Transverse colon (tissue), 4 donors: ENCODE data around the gene HSPG2. TPM values are rescaled to one million over a fixed set of nuclear protein-coding genes. Genes with fewer than 3 reads are reported as not detected.

Experiments
- DNase-seq: peaks from one replicate; pipeline ENCODE4 v3.0.0-alpha.2; 2019
- H3K27ac ChIP-seq, 4 donors: fragments of 200-600 bp; sonication (generic); 2 replicates each; pipeline ENCODE4 v1.5.1; 2016 to 2018; ENCODE audit warnings: inconsistent platforms in 4 of 4
- H3K27me3 ChIP-seq: fragments of 200-600 bp; sonication (generic); 2 replicates; pipeline ENCODE4 v1.5.1; 2017; ENCODE audit warnings: inconsistent platforms
- H3K36me3 ChIP-seq, 4 donors: fragments of 200-600 bp; sonication (generic); 2 replicates each; pipeline ENCODE4 v1.5.1; 2017 to 2019; ENCODE audit warnings: inconsistent platforms in 4 of 4
- H3K4me1 ChIP-seq, 4 donors: fragments of 200-600 bp; sonication (generic); 2 replicates each; pipeline ENCODE4 v1.5.1; 2017 to 2020; ENCODE audit warnings: inconsistent platforms in 4 of 4
- H3K4me3 ChIP-seq, 4 donors: fragments of 200-600 bp; sonication (generic); 1 replicate in 1 of 4; 2 replicates in 3 of 4; pipeline versions ENCODE4 v1.5.1 to v1.6.1; 2017 to 2019; ENCODE audit warnings: inconsistent platforms in 4 of 4
- H3K9me3 ChIP-seq, 2 donors: fragments of 200-600 bp; sonication (generic); 2 replicates each; pipeline ENCODE4 v1.5.1; 2017 to 2019; ENCODE audit warnings: inconsistent platforms in 2 of 2
- CTCF ChIP-seq, 5 experiments: fragments of 200-600 bp in 3 of 5; fragments of 450-650 bp in 2 of 5; sonication (generic) in 3 of 5; IDR thresholded peaks; 1 replicate in 2 of 5; 2 replicates in 3 of 5; pipeline ENCODE4 v1.5.1; 2016 to 2017; ENCODE audit warnings: antibody characterized with exemption in 5 of 5, inconsistent platforms in 3 of 5, mild to moderate bottlenecking in 2 of 5, moderate library complexity in 1 of 5
- EP300 ChIP-seq: sonication (generic); formaldehyde crosslinking; IDR thresholded peaks from one replicate; pipeline ENCODE4 v1.6.1; 2017; ENCODE audit warnings: antibody characterized with exemption, low read depth
- POLR2A ChIP-seq: fragments of 450-650 bp; IDR thresholded peaks from one replicate; pipeline ENCODE4 v1.6.1; 2016; ENCODE audit warnings: antibody characterized with exemption, mild to moderate bottlenecking, moderate library complexity
- POLR2AphosphoS5 ChIP-seq, 3 donors: sonication (generic); formaldehyde crosslinking; IDR thresholded peaks; one replicate each; pipeline ENCODE4 v1.6.1; 2016; ENCODE audit warnings: antibody characterized with exemption in 3 of 3
- WGBS, 2 donors: methylation state at CpG; one replicate each; pipeline ENCODE4 v1.1.5; 2018; ENCODE audit warnings: low coverage in 1 of 2; 5-methylcytosine and 5-hydroxymethylcytosine counted together
- in situ Hi-C, 4 donors: fragments of 200-750 bp; cut with MboI; loops; one replicate each; pipeline versions ENCODE4 v1.15.0 to v1.15.1; 2017; ENCODE audit warnings: low sequenced_read_pairs in 3 of 4, low pct_ligation_motif_present in 1 of 4, low pct_unique_long_range_greater_than_20kb in 1 of 4
- intact Hi-C: fragments of 100-400 bp; cut with DNase I; formaldehyde crosslinking; loops from one replicate; pipeline ENCODE4 v1.15.1; 2023; ENCODE audit warnings: low total_unique reads
- total RNA-seq, 4 donors: library from RNA; depleted of rRNA; stranded (reverse); fragments of >200 nt; gene quantifications; one replicate each; pipeline ENCODE4 v1.1.0, GENCODE V29; 2016

The HSPG2 gene
- total RNA-seq, 4 donors from 2014 or later, result 107 to 343 (median 228) TPM

DNA sequence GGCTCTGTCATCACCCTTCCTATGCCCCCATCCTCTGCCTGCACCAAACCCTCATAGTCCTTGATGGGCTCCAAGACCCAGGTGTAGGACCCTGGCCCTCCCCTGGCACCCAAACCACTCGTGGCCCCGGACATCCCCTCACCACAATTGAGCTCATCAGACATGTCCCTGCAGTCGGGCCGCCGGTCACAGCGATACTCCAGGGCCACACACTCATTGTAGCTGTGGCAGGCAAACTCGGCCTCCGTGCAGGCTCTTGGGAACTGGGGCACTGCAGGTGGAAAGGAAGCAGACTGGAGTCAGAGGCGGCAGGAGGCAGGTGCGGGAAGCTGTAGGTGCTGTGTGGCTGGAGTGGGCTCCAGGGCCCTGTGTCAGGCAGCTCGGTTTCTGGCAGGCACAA lies 49.3 kb downstream of the HSPG2 start:
- Histone ChIP-seq H3K4me3 (no peak overlapping the region), H3K36me3 (peaks cover 0 to 24% (median 8%) of the 10 kb centered on the region in 4 donors), H3K27me3 (no peaks in the 10 kb centered on the region), H3K27ac (no peak overlapping the region), H3K9me3 (no peaks in the 10 kb centered on the region), H3K4me1 (no peaks in the 10 kb centered on the region)
- no peak for TF ChIP-seq EP300
- no peak for TF ChIP-seq CTCF (IDR thresholded peaks at IDR 0.05)
- TF ChIP-seq POLR2A, result no peak
- no peak for TF ChIP-seq POLR2AphosphoS5 (IDR thresholded peaks at IDR 0.05)
- WGBS, 2 donors, result 90 to 100% methylated on average over 1 to 11 of the region's 11 CpGs
- intact Hi-C loops (no loop called here), in situ Hi-C loops (no loop called here)
- no peak for DNase-seq

GRCh38 chr1:21887216-21887736 lies 49.8 kb downstream of the HSPG2 start:
- no peak overlapping the region for H3K4me3 ChIP-seq
- H3K4me1 ChIP-seq, result no peaks in the 10 kb centered on the region
- H3K27ac ChIP-seq, result no peak overlapping the region
- no peak for TF ChIP-seq EP300
- TF ChIP-seq POLR2AphosphoS5 (IDR thresholded peaks at IDR 0.05), result no peak
- no peak for TF ChIP-seq POLR2A
- no peak for TF ChIP-seq CTCF (IDR thresholded peaks at IDR 0.05)
- WGBS, 2 donors, result 90% methylated on average over 25 of the region's 26 CpGs; no CpG with 5 or more reads in 1 of the 2 donors
- no peaks in the 10 kb centered on the region for H3K9me3 ChIP-seq
- H3K27me3 ChIP-seq, result no peaks in the 10 kb centered on the region
- peaks cover 0 to 24% (median 8%) of the 10 kb centered on the region in 4 donors for H3K36me3 ChIP-seq
- DNase-seq, result no peak
- intact Hi-C loops (no loop called here), in situ Hi-C loops (no loop called here)

DNA sequence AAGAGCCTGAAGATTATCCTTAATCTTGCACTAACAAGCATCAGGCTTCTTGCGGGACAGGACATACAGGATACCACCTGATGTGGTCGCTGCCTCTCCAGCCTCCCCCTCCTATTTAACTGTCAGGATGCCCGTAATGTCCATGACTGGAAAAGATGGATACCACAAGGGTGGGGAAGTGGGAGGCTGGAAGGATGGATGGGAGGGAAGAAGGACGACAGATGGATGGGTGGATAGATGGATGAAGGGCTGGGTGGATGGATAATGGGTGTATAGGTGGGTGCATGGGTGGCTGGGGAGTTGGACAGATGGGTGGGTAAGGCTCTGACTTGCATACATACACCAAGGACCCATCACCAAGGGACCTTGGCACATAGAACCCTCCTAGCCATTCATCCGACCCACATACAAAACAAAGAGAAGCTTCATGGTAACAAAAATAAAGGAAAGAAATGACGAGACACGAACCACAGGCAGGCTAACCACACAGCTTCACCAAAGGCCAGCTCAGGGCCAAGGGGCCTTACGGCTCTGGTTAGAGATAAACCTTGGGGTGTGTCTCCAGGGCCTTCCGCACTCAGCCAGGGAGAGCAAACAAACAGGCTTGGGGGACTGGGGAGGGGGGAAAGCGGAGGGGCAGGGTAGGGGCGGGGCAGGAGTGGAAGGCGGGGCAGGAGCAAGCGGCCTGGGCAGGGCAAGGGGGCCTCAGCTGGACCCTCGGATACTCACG lies 50.5 kb downstream of the HSPG2 start:
- no peaks in the 10 kb centered on the region for H3K27me3 ChIP-seq
- TF ChIP-seq POLR2AphosphoS5 (IDR thresholded peaks at IDR 0.05), result no peak
- TF ChIP-seq POLR2A, result no peak
- TF ChIP-seq EP300, result no peak
- TF ChIP-seq CTCF (IDR thresholded peaks at IDR 0.05), result no peak
- H3K4me1 ChIP-seq, result no peaks in the 10 kb centered on the region
- 46 to 54% methylated on average over 6 to 14 of the region's 15 CpGs for WGBS, 2 donors
- no peak for DNase-seq
- no peaks in the 10 kb centered on the region for H3K9me3 ChIP-seq
- H3K36me3 ChIP-seq, result peaks cover 0 to 24% (median 8%) of the 10 kb centered on the region in 4 donors
- H3K27ac ChIP-seq, result no peak overlapping the region
- intact Hi-C loops (no loop called here), in situ Hi-C loops (no loop called here)
- no peak overlapping the region for H3K4me3 ChIP-seq

DNA sequence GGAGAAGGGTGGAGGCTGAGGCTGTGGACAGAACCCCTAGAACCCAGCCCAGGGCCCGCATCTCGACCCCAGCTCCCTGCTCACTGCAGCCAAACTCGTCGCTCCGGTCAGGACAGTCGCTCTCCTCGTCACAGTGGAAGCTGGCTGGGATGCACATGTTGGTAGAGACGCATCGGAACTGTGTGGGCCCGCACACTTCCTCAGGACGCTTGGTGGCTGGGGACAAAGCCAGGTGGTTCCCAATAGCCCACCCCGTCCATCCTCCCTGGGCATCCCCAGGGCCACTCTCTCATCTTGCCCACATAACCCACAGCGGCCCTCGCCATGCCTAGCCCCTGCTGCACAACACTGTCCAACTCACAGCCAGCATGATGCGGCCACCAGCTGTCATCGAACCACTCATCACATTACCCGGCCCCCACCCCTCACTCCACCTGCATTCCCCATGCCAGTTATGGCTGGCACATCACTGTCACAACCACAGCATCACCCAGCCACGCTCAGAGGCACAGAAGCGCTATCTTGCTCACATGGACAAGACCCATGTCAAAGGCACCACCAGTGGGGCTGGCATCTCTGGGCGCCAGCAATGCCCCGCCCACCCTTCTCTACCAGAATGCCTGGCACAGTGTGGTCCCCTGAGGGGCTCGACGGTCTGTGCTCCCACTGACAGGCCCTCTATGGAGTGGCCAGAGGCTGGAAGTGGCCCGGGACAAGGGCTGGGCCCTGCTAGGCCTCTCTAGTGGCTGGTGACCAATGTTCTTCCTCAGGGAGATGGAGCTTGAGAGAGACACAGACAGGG lies 51.7 kb downstream of the HSPG2 start:
- no peaks in the 10 kb centered on the region for H3K4me1 ChIP-seq
- no peak for TF ChIP-seq CTCF (IDR thresholded peaks at IDR 0.05)
- TF ChIP-seq POLR2AphosphoS5 (IDR thresholded peaks at IDR 0.05), result no peak
- TF ChIP-seq POLR2A, result no peak
- TF ChIP-seq EP300, result no peak
- intact Hi-C loops, result no loop called here
- H3K27ac ChIP-seq, result no peak overlapping the region
- no peak for DNase-seq
- no peak overlapping the region for H3K4me3 ChIP-seq
- no peaks in the 10 kb centered on the region for H3K9me3 ChIP-seq
- no peaks in the 10 kb centered on the region for H3K27me3 ChIP-seq
- in situ Hi-C loops, result no loop called here
- H3K36me3 ChIP-seq, result peaks cover 0 to 21% (median 11%) of the 10 kb centered on the region in 4 donors
- 91 to 100% methylated on average over 1 to 24 of the region's 24 CpGs for WGBS, 2 donors
